Cortex of kidney (tissue), 1 donor: ENCODE data around the gene UBE2L6.

Experiments
- DNase-seq: peaks from one replicate; lab custom pipeline; 2025; lab: John Stamatoyannopoulos, UW

The UBE2L6 gene

GRCh38 chr11:57530215-57530595, 37.3 kb downstream of the UBE2L6 start:
- DNase-seq: no peak

GRCh38 chr11:57529012-57529411, 38.5 kb downstream of the UBE2L6 start:
- DNase-seq: no peak

GRCh38 chr11:57527056-57527631, 40.3 kb downstream of the UBE2L6 start:
- no peak for DNase-seq

GRCh38 chr11:57523419-57523818, 44.1 kb downstream of the UBE2L6 start:
- DNase-seq: no peak

- DNase-seq: no peak
Observed at GRCh38 chr11:57521116-57521515, 46.4 kb downstream of the UBE2L6 start.

- DNase-seq: no peak
Observed at GRCh38 chr11:57516061-57516443, 51.4 kb downstream of the UBE2L6 start.

- no peak for DNase-seq
Observed at GRCh38 chr11:57515332-57516060, 52.0 kb downstream of the UBE2L6 start, which contains the start of gene SLC43A1. Gene SLC43A1 (minus strand): TSS chr11:57515702. CDS start chr11:57514111, 1,591 bp downstream.

- no peak for DNase-seq
Observed at GRCh38 chr11:57514538-57515331, 52.7 kb downstream of the UBE2L6 start.

- no peak for DNase-seq
Observed at GRCh38 chr11:57513911-57514537, 53.4 kb downstream of the UBE2L6 start.

GRCh38 chr11:57513452-57513795, 54.0 kb downstream of the UBE2L6 start:
- DNase-seq: no peak

- no peak for DNase-seq
Observed at GRCh38 chr11:57512646-57513451, 54.6 kb downstream of the UBE2L6 start.

- no peak for DNase-seq
Observed at GRCh38 chr11:57511741-57512430, 55.6 kb downstream of the UBE2L6 start.

GRCh38 chr11:57508341-57509170, 58.9 kb downstream of the UBE2L6 start:
- DNase-seq: no peak

- DNase-seq: no peak
Observed at GRCh38 chr11:57506522-57506921, 61.0 kb downstream of the UBE2L6 start.

- no peak for DNase-seq
Observed at GRCh38 chr11:57504511-57504910, 63.0 kb downstream of the UBE2L6 start.

GRCh38 chr11:57502870-57503269, 64.6 kb downstream of the UBE2L6 start:
- DNase-seq: no peak

GRCh38 chr11:57502376-57502775, 65.1 kb downstream of the UBE2L6 start:
- DNase-seq: no peak

- no peak for DNase-seq
Observed at GRCh38 chr11:57501953-57502352, 65.5 kb downstream of the UBE2L6 start.
